GM21526 (cell line): Measurements from ENCODE around the gene FRAT2.
A peak's percentile ranks its signal among the peaks of the same experiment; 100 is the strongest.

Experiments used
- ATAC-seq: cut with Tn5 transposase; IDR thresholded peaks from one replicate; pipeline ENCODE4 v1.9.1; 2021; ENCODE audit warnings: moderate library complexity; ENCODE audit not compliant: unreplicated experiment, low FRiP score

Gene FRAT2

GRCh38 chr10:97327348-97328294 is 6.9 kb downstream of the FRAT2 start:
- no peak for ATAC-seq

- no peak for ATAC-seq
These were observed 8.8 kb downstream of the FRAT2 start for GRCh38 chr10:97325754-97326153.

GRCh38 chr10:97323501-97323900 is 11.0 kb downstream of the FRAT2 start:
- ATAC-seq = no peak

- ATAC-seq = no peak
These were observed 12.7 kb downstream of the FRAT2 start for GRCh38 chr10:97321804-97322190.

- no peak for ATAC-seq
These were observed 13.3 kb downstream of the FRAT2 start for GRCh38 chr10:97321032-97321803.

GRCh38 chr10:97320480-97321031 is 14.0 kb downstream of the FRAT2 start:
- ATAC-seq = no peak

- ATAC-seq = peak; percentile 34
These were observed 14.7 kb downstream of the FRAT2 start for GRCh38 chr10:97319671-97320479.

- peak; percentile 70 for ATAC-seq
These were observed 15.5 kb downstream of the FRAT2 start, which contains the start of gene FRAT1 for GRCh38 chr10:97318772-97319651. FRAT1 (plus strand) TSS chr10:97319271; CDS start chr10:97319454, 183 bp downstream.

GRCh38 chr10:97314671-97315070 is 19.9 kb downstream of the FRAT2 start:
- ATAC-seq = no peak

GRCh38 chr10:97312897-97313296 is 21.6 kb downstream of the FRAT2 start:
- ATAC-seq = no peak

GRCh38 chr10:97311111-97311626 is 23.4 kb downstream of the FRAT2 start:
- no peak for ATAC-seq

- no peak for ATAC-seq
These were observed 26.4 kb downstream of the FRAT2 start for GRCh38 chr10:97307866-97308780.

- no peak for ATAC-seq
These were observed 27.1 kb downstream of the FRAT2 start for GRCh38 chr10:97307441-97307840.

GRCh38 chr10:97302088-97302791 is 32.3 kb downstream of the FRAT2 start:
- ATAC-seq = no peak

GRCh38 chr10:97300980-97301379 is 33.5 kb downstream of the FRAT2 start:
- no peak for ATAC-seq

- no peak for ATAC-seq
These were observed 36.3 kb downstream of the FRAT2 start for GRCh38 chr10:97298223-97298571.

- no peak for ATAC-seq
These were observed 36.8 kb downstream of the FRAT2 start for GRCh38 chr10:97297556-97298222.
